ENCODE measurements around the gene LEFTY2. TPM values are rescaled to one million over a fixed set of nuclear protein-coding genes. Genes with fewer than 3 reads are reported as not detected.

The LEFTY2 gene
- total RNA-seq, 1 experiment from 2014 or later, result not detected

DNA sequence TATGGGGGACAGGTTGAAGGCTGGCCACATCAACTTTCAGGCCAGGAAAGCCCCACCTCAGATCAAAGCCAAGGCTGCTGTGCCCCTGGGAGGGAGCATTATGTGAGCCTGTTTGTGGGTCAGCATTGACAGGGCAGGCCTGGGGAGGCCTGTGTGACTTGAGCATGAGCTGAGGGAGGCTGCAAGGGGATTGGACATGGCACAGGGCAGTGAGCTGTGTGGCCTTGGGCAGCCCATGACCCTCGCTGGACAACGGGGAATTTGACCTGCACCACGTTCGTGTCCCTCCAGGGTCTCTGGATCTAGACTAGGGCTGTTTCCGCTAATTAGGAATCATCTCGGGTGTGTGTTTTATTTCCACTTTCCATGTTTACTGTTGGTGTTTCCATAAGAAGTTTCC is 34.6 kb downstream of the LEFTY2 start:
- POLR2A ChIA-PET (ENCODE audit: unreplicated experiment), result interaction anchor here (0.6 kb wide), 1 partner anchor 55 kb away, joined by 9 read pairs; no protein-coding TSS in a partner anchor
- Histone ChIP-seq H4K20me1 (ENCODE audit: low read length) (no peaks in the 10 kb centered on the region), H3K27ac (ENCODE audit: low read length) (no peak overlapping the region), H3K9me2 (replicated peaks; ENCODE audit: low read length) (no peaks in the 10 kb centered on the region), H3K4me1 (ENCODE audit: insufficient read depth, low read length) (no peaks in the 10 kb centered on the region), H3K36me3 (ENCODE audit: low read depth, low read length) (no peaks in the 10 kb centered on the region), H3K4me2 (ENCODE audit: low read length) (no peak overlapping the region), H3K4me3 (ENCODE audit: low read length) (no peak overlapping the region), H3K9me3 (ENCODE audit: low read length) (no peaks in the 10 kb centered on the region), H3F3A (ENCODE audit: low read length, unreplicated experiment) (no peaks in the 10 kb centered on the region), H3K9ac (ENCODE audit: low read length) (no peak overlapping the region), H3K79me2 (ENCODE audit: low read length) (no peaks in the 10 kb centered on the region), H3K27me3 (ENCODE audit: low read length) (no peaks in the 10 kb centered on the region), H2AFZ (ENCODE audit: low read length) (no peak overlapping the region)
- ATAC-seq (no peak), DNase-seq (no peak)
- CTCF ChIA-PET, result no interaction called here
- BruUV-seq (replicated peaks), result no TSS peak
- no peak for TF ChIP-seq EZH2phosphoT487 (IDR thresholded peaks at IDR 0.05; ENCODE audit: borderline replicate concordance, low read length)
- TF ChIP-seq EZH2 (IDR thresholded peaks at IDR 0.05; ENCODE audit: low read length, unreplicated experiment), result no peak
- TF ChIP-seq, protein P1, sequence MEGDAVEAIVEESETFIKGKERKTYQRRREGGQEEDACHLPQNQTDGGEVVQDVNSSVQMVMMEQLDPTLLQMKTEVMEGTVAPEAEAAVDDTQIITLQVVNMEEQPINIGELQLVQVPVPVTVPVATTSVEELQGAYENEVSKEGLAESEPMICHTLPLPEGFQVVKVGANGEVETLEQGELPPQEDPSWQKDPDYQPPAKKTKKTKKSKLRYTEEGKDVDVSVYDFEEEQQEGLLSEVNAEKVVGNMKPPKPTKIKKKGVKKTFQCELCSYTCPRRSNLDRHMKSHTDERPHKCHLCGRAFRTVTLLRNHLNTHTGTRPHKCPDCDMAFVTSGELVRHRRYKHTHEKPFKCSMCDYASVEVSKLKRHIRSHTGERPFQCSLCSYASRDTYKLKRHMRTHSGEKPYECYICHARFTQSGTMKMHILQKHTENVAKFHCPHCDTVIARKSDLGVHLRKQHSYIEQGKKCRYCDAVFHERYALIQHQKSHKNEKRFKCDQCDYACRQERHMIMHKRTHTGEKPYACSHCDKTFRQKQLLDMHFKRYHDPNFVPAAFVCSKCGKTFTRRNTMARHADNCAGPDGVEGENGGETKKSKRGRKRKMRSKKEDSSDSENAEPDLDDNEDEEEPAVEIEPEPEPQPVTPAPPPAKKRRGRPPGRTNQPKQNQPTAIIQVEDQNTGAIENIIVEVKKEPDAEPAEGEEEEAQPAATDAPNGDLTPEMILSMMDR (conservative IDR thresholded peaks at IDR 0.05; ENCODE audit: low read depth, low read length), result no peak
- intact Hi-C loops (cut with micrococcal nuclease), result no loop called here

DNA sequence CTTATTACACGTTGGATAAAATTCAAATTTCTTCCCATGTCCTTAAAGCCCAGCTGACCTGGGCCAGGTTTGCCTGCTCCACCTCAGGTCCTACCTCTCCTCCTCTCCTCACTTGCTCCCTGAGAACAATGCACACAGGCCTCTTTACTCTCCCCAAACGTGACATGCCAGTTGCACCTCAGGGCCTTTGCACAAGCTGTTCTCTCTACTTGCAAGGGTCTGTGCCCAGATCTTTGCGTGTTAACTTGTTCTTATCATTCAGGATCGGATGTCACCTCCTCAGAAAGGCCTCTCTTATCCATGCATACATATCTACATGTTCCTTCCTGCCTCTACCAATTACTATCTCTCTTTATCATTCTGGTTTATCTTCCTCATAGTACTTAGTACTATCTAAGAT is 37.4 kb downstream of the LEFTY2 start:
- DNase-seq (no peak), ATAC-seq (no peak)
- intact Hi-C loops (cut with micrococcal nuclease), result no loop called here
- Histone ChIP-seq H3K4me1 (ENCODE audit: insufficient read depth, low read length) (no peaks in the 10 kb centered on the region), H3F3A (ENCODE audit: low read length, unreplicated experiment) (no peaks in the 10 kb centered on the region), H3K27ac (ENCODE audit: low read length) (no peak overlapping the region), H3K9me2 (replicated peaks; ENCODE audit: low read length) (no peaks in the 10 kb centered on the region), H3K36me3 (ENCODE audit: low read depth, low read length) (no peaks in the 10 kb centered on the region), H3K4me2 (ENCODE audit: low read length) (no peak overlapping the region), H3K79me2 (ENCODE audit: low read length) (no peaks in the 10 kb centered on the region), H3K9ac (ENCODE audit: low read length) (no peak overlapping the region), H3K4me3 (ENCODE audit: low read length) (no peak overlapping the region), H3K9me3 (ENCODE audit: low read length) (no peaks in the 10 kb centered on the region), H4K20me1 (ENCODE audit: low read length) (no peaks in the 10 kb centered on the region), H2AFZ (ENCODE audit: low read length) (no peak overlapping the region), H3K27me3 (ENCODE audit: low read length) (no peaks in the 10 kb centered on the region)
- POLR2A ChIA-PET (ENCODE audit: unreplicated experiment), result no interaction called here
- CTCF ChIA-PET, result no interaction called here
- TF ChIP-seq EZH2 (IDR thresholded peaks at IDR 0.05; ENCODE audit: low read length, unreplicated experiment) (no peak), EZH2phosphoT487 (IDR thresholded peaks at IDR 0.05; ENCODE audit: borderline replicate concordance, low read length) (no peak)
- TF ChIP-seq, protein P1 (conservative IDR thresholded peaks at IDR 0.05; ENCODE audit: low read depth, low read length), result no peak
- no TSS peak for BruUV-seq (replicated peaks)

DNA sequence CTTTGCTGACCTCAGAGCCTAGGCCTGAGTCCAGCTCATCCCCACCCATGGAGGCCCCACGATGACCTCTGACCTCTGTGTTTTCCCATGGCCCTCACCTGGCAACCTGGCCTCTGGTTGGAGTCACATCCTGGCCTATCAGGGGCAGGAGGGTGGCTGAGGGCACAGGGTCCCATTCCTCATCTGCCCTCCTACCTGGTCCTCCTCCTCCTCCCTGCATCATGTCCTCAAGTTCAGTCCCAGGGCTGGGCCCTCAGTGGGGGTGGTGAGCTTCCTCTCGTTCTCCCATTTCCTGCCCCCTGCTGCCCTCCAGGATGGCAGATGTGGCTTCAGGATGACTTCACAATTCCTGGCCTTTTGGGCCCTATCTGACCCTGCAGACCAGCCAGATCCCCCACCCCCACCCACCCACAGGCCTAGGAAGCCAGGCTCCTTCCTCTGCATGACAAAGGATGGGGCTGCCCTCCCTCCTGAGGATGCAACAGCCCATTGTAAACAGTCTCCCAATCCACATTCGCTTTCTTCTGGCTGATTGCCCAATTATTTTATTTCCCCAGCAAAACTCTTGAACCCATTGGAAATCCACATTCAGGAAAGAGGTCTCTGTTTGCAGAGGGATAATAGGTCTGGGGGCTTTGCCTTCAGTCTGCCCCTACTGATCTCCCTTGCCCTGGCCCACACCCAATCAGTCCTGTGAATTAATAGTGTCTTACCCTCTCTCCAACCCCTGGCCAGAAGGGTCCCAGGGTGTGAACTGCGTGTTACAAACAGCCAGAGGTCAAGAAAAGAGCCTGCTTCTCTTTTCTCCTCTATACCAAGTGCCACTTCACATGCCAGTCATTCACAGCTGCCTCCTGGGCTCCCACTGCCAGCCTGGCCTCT is 41.7 kb downstream of the LEFTY2 start:
- DNase-seq (no peak), ATAC-seq (no peak)
- no peak overlapping the region for H3K4me2 ChIP-seq (ENCODE audit: low read length)
- no peak overlapping the region for H3K9ac ChIP-seq (ENCODE audit: low read length)
- no peaks in the 10 kb centered on the region for H4K20me1 ChIP-seq (ENCODE audit: low read length)
- H3K4me3 ChIP-seq (ENCODE audit: low read length), result no peak overlapping the region
- H3K9me3 ChIP-seq (ENCODE audit: low read length), result no peaks in the 10 kb centered on the region
- POLR2A ChIA-PET (ENCODE audit: unreplicated experiment), result no interaction called here
- intact Hi-C loops (cut with micrococcal nuclease), result no loop called here
- BruUV-seq (replicated peaks), result no TSS peak
- TF ChIP-seq EZH2 (IDR thresholded peaks at IDR 0.05; ENCODE audit: low read length, unreplicated experiment), result no peak
- TF ChIP-seq, protein P1 (conservative IDR thresholded peaks at IDR 0.05; ENCODE audit: low read depth, low read length), result no peak
- H3K9me2 ChIP-seq (replicated peaks; ENCODE audit: low read length), result no peaks in the 10 kb centered on the region
- CTCF ChIA-PET, result no interaction called here
- H3F3A ChIP-seq (ENCODE audit: low read length, unreplicated experiment), result no peaks in the 10 kb centered on the region
- no peak overlapping the region for H3K27ac ChIP-seq (ENCODE audit: low read length)
- H3K4me1 ChIP-seq (ENCODE audit: insufficient read depth, low read length), result peaks cover 20% of the 10 kb centered on the region
- H3K79me2 ChIP-seq (ENCODE audit: low read length), result no peaks in the 10 kb centered on the region
- H3K27me3 ChIP-seq (ENCODE audit: low read length), result no peaks in the 10 kb centered on the region
- H2AFZ ChIP-seq (ENCODE audit: low read length), result no peak overlapping the region
- H3K36me3 ChIP-seq (ENCODE audit: low read depth, low read length), result no peaks in the 10 kb centered on the region

Data from PC-3 (cell line).